ENCODE results near the gene CIT. TPM values are rescaled to one million over a fixed set of nuclear protein-coding genes. Genes with fewer than 3 reads are reported as not detected.

Gene CIT
- total and polyA plus RNA-seq, 7 experiments from 2014 or later = 0.43 to 69.9 (median 1.7) TPM

DNA sequence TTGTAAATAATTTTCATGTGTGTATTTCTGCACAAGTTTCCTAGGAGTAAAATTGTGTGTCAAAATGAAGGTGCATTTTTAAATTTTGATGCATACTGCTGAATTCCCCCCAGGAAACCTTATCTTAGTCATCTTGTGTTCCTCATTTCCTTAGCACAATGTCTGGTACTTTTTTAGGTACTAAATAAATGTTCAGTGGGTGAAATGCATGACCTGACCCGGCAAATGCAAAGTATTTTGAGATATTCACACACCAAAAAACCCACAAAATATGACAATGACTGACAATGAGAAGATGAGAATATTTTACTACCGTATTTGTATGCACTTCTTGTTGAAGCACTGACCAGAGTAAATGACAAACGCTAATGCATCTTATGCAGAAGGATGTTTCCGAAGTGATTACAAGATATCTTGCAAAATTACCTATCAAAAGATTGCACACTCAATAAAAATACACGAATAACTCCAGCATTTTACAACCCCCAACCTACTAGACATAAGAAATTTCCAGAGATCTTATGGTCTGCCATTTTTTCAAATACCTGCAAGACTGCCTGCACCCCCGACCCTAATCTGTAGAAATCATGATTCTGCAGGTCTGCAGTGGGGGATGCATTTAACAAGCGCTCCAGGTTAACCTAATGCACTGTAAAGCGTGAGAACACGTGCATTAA is 210.1 kb downstream of the CIT start:
- peaks cover 25 to 59% (median 48%) of the 10 kb centered on the region in 7 donors for H3K4me1 Mint-ChIP-seq
- POLR2A ChIA-PET = interaction anchor here (0.5 to 2.0 kb wide), 4 partner anchors 8 to 1291 kb away, joined by 3 to 9 read pairs (median 3); partner anchors contain the start of gene SUDS3
- peaks cover 3 to 22% (median 6%) of the 10 kb centered on the region in 5 donors for H3K36me3 Mint-ChIP-seq
- H3K9me3 Mint-ChIP-seq = no peaks in the 10 kb centered on the region
- CTCF ChIA-PET = no interaction called here
- intact Hi-C loops (cut with micrococcal nuclease) = loop anchor here (1.0 to 10.0 kb wide), 17 partner anchors 8 to 1651 kb away; partner anchors contain the start of genes RAB35 (in 2 of the 2), WSB2 (in 2 of the 2), BICDL1 (in 1 of the 2) and CIT (in 1 of the 2)
- DNase-seq (no peak), ATAC-seq (no peak)
- Histone ChIP-seq H3K27ac (ENCODE audit: low read depth, low read length) (peak overlapping the region; percentile 76), H3K4me3 (ENCODE audit: low read length) (peak overlapping the region; percentile 81), H3K4me1 (ENCODE audit: control insufficient read depth in 2 of 2, insufficient read depth in 2 of 2, low read length in 2 of 2) (peaks cover 20 to 30% of the 10 kb centered on the region in 2 donors), H3K27me3 (ENCODE audit: control insufficient read depth in 2 of 2, insufficient read depth in 2 of 2, low read length in 2 of 2) (no peaks in the 10 kb centered on the region), H3K36me3 (ENCODE audit: control insufficient read depth in 2 of 3, insufficient read depth in 3 of 3, low read length in 3 of 3) (peaks cover 0 to 9% (median 0%) of the 10 kb centered on the region in 3 experiments), H3K9me3 (ENCODE audit: control insufficient read depth in 2 of 3, low read length in 3 of 3) (no peaks in the 10 kb centered on the region)
- H3K27ac Mint-ChIP-seq = peak overlapping the region; percentile 53 to 92 (median 83)
- H3K4me3 Mint-ChIP-seq = peak overlapping the region; percentile 85 to 98 (median 88)
- H3K27me3 Mint-ChIP-seq = peaks cover 0 to 5% (median 0%) of the 10 kb centered on the region in 5 donors

DNA sequence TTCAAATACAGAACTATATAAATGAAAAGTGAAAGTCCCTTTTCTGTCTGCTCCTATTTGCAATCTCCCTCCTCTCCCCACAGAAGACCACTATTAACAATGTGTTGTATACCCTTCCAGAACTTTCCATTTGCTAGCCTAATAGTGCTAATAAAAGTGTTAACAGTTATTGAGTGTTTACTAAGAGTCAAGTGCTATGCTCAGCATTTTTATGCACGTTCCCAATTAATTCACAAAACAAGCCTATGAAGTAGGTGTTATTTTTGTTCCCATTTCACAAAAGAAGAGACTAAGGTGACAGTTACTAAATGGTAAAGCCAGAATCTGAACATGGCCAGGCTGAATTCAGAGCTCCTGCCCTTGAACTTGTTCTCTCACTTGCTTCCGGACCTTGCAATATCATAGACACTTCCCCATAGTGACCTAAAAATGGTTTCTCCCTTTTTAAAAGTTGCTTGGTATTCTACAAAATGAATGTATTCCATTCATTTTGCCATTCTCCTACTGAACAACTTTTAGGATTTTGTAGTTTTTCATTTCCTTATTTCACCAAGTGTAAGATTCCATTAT is 210.8 kb downstream of the CIT start:
- H3K4me1 Mint-ChIP-seq = peaks cover 24 to 52% (median 42%) of the 10 kb centered on the region in 7 donors
- ChIA-PET CTCF (interaction anchor here (1.6 kb wide), 1 partner anchor 18 kb away, joined by 5 read pairs; no protein-coding TSS in a partner anchor), POLR2A (interaction anchor here (0.7 kb wide), 1 partner anchor 1290 kb away, joined by 3 read pairs; no protein-coding TSS in a partner anchor)
- H3K27me3 ChIP-seq (ENCODE audit: control insufficient read depth in 2 of 2, insufficient read depth in 2 of 2, low read length in 2 of 2) = no peaks in the 10 kb centered on the region
- H3K36me3 Mint-ChIP-seq = peaks cover 0 to 19% (median 2%) of the 10 kb centered on the region in 5 donors
- peak overlapping the region; percentile 44 to 92 (median 77) for H3K27ac Mint-ChIP-seq
- intact Hi-C loops (cut with micrococcal nuclease) = loop anchor here (2.0 to 10.0 kb wide), 10 partner anchors 322 to 1606 kb away; partner anchors contain the start of genes RAB35 (in 2 of the 2), WSB2 (in 2 of the 2), BICDL1 (in 1 of the 2) and RNF10 (in 1 of the 2)
- peak overlapping the region; percentile 51 to 98 (median 88) for H3K4me3 Mint-ChIP-seq
- peaks cover 0 to 7% (median 0%) of the 10 kb centered on the region in 3 experiments for H3K36me3 ChIP-seq (ENCODE audit: control insufficient read depth in 2 of 3, insufficient read depth in 3 of 3, low read length in 3 of 3)
- H3K9me3 ChIP-seq (ENCODE audit: control insufficient read depth in 2 of 3, low read length in 3 of 3) = no peaks in the 10 kb centered on the region
- DNase-seq (no peak), ATAC-seq (no peak)
- H3K4me3 ChIP-seq (ENCODE audit: low read length) = no peak overlapping the region
- H3K27ac ChIP-seq (ENCODE audit: low read depth, low read length) = no peak overlapping the region
- H3K9me3 Mint-ChIP-seq = no peaks in the 10 kb centered on the region
- peaks cover 0 to 9% (median 0%) of the 10 kb centered on the region in 5 donors for H3K27me3 Mint-ChIP-seq
- peaks cover 20 to 30% of the 10 kb centered on the region in 2 donors for H3K4me1 ChIP-seq (ENCODE audit: control insufficient read depth in 2 of 2, insufficient read depth in 2 of 2, low read length in 2 of 2)

DNA sequence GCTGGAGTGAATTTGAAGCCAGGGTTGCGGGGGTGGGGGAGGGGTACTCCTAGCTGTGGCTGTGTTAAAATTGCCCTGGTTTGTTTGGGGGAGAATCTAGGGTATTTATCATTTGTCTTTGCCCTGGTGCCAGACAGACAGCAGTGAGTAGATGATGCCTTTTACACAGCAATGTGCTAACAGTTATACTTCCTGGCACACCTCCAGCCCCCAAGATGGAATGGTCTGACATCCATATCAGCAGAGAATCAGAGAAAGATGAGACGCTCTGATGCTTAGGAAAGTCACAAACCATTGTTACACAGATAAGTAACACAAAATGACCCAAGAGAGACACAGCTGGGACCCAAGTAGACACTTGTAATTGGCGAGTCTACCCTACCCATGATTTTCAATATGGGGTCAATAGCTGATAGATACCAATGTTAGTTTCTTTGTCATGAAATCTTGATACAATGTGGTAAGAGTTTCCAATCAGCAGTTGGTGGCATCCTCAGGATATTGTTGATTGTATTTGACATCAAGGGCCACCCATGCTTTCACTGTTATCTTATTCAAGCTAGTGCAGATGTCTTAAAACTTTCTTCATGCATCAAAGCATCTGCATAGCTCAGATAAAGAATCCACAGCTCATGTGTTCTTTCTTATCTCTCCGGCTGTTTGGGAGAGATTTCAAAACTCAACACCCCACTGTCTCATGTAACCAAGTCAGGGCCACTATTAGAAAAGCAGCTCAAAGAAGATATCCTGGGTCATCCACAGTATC is 211.8 kb downstream of the CIT start:
- Mint-ChIP-seq H3K9me3 (no peaks in the 10 kb centered on the region), H3K27me3 (peaks cover 0 to 13% (median 0%) of the 10 kb centered on the region in 5 donors), H3K4me3 (peak overlapping the region in 3 of 10 donors; percentile 13 to 98 (median 87)), H3K36me3 (peaks cover 0 to 9% (median 0%) of the 10 kb centered on the region in 5 donors), H3K4me1 (peaks cover 20 to 42% (median 33%) of the 10 kb centered on the region in 7 donors), H3K27ac (peak overlapping the region in 1 of 9 donors; percentile 77)
- POLR2A ChIA-PET = no interaction called here
- DNase-seq = no peak
- Histone ChIP-seq H3K36me3 (ENCODE audit: control insufficient read depth in 2 of 3, insufficient read depth in 3 of 3, low read length in 3 of 3) (peaks cover 0 to 5% (median 0%) of the 10 kb centered on the region in 3 experiments), H3K27ac (ENCODE audit: low read depth, low read length) (no peak overlapping the region), H3K27me3 (ENCODE audit: control insufficient read depth in 2 of 2, insufficient read depth in 2 of 2, low read length in 2 of 2) (no peaks in the 10 kb centered on the region), H3K4me1 (ENCODE audit: control insufficient read depth in 2 of 2, insufficient read depth in 2 of 2, low read length in 2 of 2) (peaks cover 20 to 30% of the 10 kb centered on the region in 2 donors), H3K9me3 (ENCODE audit: control insufficient read depth in 2 of 3, low read length in 3 of 3) (no peaks in the 10 kb centered on the region), H3K4me3 (ENCODE audit: low read length) (no peak overlapping the region)
- intact Hi-C loops (cut with micrococcal nuclease) = loop anchor here (5.0 to 10.0 kb wide), 7 partner anchors 347 to 1601 kb away; partner anchors contain the start of genes RAB35 (in 1 of the 2), RNF10 (in 1 of the 2), RNU4-1 (in 1 of the 2) and RNU4-2 (in 1 of the 2)
- ATAC-seq = no peak
- CTCF ChIA-PET = interaction anchor here (0.7 to 1.6 kb wide), 2 partner anchors 17 to 119 kb away, joined by 3 to 5 read pairs; no protein-coding TSS in a partner anchor

DNA sequence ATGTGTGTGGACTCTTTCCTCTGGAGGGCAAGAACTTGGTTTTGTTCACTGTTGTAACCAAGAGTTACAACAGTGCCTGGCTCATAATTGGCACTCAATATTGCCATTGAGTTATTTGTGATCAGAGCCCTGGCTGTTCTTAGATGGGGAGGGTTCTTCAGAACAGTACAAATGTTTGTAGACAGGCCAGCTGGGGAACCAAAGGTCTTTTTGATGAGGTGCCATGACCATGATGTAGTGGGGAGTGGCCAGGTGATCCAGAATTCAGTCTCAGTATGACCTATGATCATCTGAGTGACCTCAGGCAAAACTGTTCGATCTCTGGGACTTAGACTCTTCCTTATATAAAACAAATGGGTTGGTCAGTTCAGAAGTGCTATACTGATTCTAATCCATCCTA is 212.5 kb downstream of the CIT start:
- DNase-seq = no peak
- Histone ChIP-seq H3K4me1 (ENCODE audit: control insufficient read depth in 2 of 2, insufficient read depth in 2 of 2, low read length in 2 of 2) (peaks cover 20 to 26% of the 10 kb centered on the region in 2 donors), H3K36me3 (ENCODE audit: control insufficient read depth in 2 of 3, insufficient read depth in 3 of 3, low read length in 3 of 3) (no peaks in the 10 kb centered on the region), H3K9me3 (ENCODE audit: control insufficient read depth in 2 of 3, low read length in 3 of 3) (no peaks in the 10 kb centered on the region), H3K27ac (ENCODE audit: low read depth, low read length) (no peak overlapping the region), H3K27me3 (ENCODE audit: control insufficient read depth in 2 of 2, insufficient read depth in 2 of 2, low read length in 2 of 2) (no peaks in the 10 kb centered on the region), H3K4me3 (ENCODE audit: low read length) (no peak overlapping the region)
- no peak for ATAC-seq
- Mint-ChIP-seq H3K27ac (no peak overlapping the region), H3K4me1 (peaks cover 17 to 35% (median 30%) of the 10 kb centered on the region in 7 donors), H3K27me3 (peaks cover 0 to 13% (median 5%) of the 10 kb centered on the region in 5 donors), H3K36me3 (peaks cover 0 to 2% (median 0%) of the 10 kb centered on the region in 5 donors), H3K9me3 (no peaks in the 10 kb centered on the region), H3K4me3 (no peak overlapping the region)
- intact Hi-C loops (cut with micrococcal nuclease) = loop anchor here (5.0 to 10.0 kb wide), 7 partner anchors 348 to 1600 kb away; partner anchors contain the start of genes RAB35 (in 1 of the 2), RNF10 (in 1 of the 2), RNU4-1 (in 1 of the 2) and RNU4-2 (in 1 of the 2)
- ChIA-PET POLR2A (no interaction called here), CTCF (no interaction called here)

DNA sequence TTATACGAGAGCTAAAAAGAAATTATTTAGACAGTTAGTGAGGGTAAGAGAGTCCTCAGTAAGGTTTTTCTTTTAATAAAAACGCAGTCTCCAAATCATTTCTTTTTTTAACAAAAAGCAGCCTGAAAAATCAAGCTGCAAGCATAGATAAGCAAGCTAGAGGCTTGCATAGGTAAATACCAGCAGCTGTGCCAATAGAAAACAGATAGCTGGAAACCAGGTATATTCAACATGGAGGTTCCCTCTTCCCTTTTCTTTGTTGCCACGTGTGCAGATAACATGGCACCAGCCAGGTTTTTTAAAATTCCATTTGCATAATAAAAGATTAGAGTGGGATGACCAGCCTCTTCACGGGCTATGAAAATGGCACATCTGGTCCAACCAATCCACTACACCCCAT is 215.2 kb downstream of the CIT start:
- CTCF ChIA-PET = interaction anchor here (0.6 kb wide), 1 partner anchor 131 kb away, joined by 4 read pairs; no protein-coding TSS in a partner anchor
- no peaks in the 10 kb centered on the region for H3K36me3 Mint-ChIP-seq
- no peak overlapping the region for H3K4me3 Mint-ChIP-seq
- H3K27ac Mint-ChIP-seq = no peak overlapping the region
- Histone ChIP-seq H3K9me3 (ENCODE audit: control insufficient read depth in 2 of 3, low read length in 3 of 3) (no peaks in the 10 kb centered on the region), H3K4me3 (ENCODE audit: low read length) (no peak overlapping the region), H3K27ac (ENCODE audit: low read depth, low read length) (no peak overlapping the region), H3K36me3 (ENCODE audit: control insufficient read depth in 2 of 3, insufficient read depth in 3 of 3, low read length in 3 of 3) (no peaks in the 10 kb centered on the region), H3K4me1 (ENCODE audit: control insufficient read depth in 2 of 2, insufficient read depth in 2 of 2, low read length in 2 of 2) (peaks cover 13 to 15% of the 10 kb centered on the region in 2 donors), H3K27me3 (ENCODE audit: control insufficient read depth in 2 of 2, insufficient read depth in 2 of 2, low read length in 2 of 2) (no peaks in the 10 kb centered on the region)
- intact Hi-C loops (cut with micrococcal nuclease) = loop anchor here in 1 of 2 donors (10.0 kb wide), 2 partner anchors 873 to 1597 kb away; partner anchors contain the start of genes RNF10 and WSB2
- peaks cover 0 to 13% (median 5%) of the 10 kb centered on the region in 5 donors for H3K27me3 Mint-ChIP-seq
- ATAC-seq = no peak
- peaks cover 10 to 21% (median 14%) of the 10 kb centered on the region in 7 donors for H3K4me1 Mint-ChIP-seq
- peaks cover 0 to 2% (median 0%) of the 10 kb centered on the region in 11 donors for H3K9me3 Mint-ChIP-seq
- POLR2A ChIA-PET = no interaction called here
- DNase-seq = no peak
